HG03064 (cell line): ENCODE measurements around the gene RANBP17.
"Not testable (repeated sequence)": the region's sequence is repeated elsewhere in the genome, so short reads cannot be mapped to it uniquely, and the experiment has no call there.

Experiments
- ATAC-seq: cut with Tn5 transposase; IDR thresholded peaks from one replicate; pipeline ENCODE4 v1.9.1; 2021; ENCODE audit warnings: low read depth; ENCODE audit not compliant: unreplicated experiment

The RANBP17 gene

DNA sequence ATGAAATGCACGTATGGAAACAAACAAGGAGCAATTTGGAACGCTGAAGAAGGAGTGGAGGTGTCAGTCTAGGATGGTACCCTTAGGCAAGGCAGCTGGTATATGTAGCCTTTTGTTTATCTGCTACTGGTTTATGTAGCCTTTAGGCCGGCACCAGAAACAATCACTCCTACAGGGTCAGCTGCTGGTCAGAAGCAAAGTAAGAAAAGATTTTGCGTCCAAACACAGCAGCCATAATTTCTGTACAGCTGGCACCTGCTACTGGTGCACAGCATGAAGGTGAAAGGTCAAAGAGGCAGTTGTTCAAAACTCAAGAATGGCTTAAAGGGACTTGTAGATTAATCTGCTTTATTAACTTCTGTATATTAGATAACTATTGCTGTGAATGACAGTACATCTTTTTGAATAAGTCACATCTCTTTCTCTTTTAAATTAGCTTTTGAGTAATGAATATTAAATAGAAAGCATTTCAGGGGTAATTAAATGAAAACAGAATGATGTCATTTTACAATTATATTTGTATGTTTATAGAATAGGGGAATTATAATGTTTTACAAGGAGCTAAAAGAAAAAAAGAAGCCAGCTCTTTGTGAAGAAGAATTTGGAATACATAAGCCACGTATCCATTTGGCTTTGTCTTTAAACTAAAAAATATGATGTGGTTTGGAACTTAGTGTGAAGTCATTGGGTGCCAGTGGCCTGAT lies 414.2 kb downstream of the RANBP17 start:
- ATAC-seq, result no peak

GRCh38 chr5:171283753-171284152 lies 421.9 kb downstream of the RANBP17 start:
- ATAC-seq, result no peak

- no peak for ATAC-seq
Measured at GRCh38 chr5:171285465-171285864, 423.6 kb downstream of the RANBP17 start.

GRCh38 chr5:171288066-171288465 lies 426.2 kb downstream of the RANBP17 start:
- no peak for ATAC-seq

GRCh38 chr5:171291371-171291770 lies 429.6 kb downstream of the RANBP17 start:
- ATAC-seq, result no peak

DNA sequence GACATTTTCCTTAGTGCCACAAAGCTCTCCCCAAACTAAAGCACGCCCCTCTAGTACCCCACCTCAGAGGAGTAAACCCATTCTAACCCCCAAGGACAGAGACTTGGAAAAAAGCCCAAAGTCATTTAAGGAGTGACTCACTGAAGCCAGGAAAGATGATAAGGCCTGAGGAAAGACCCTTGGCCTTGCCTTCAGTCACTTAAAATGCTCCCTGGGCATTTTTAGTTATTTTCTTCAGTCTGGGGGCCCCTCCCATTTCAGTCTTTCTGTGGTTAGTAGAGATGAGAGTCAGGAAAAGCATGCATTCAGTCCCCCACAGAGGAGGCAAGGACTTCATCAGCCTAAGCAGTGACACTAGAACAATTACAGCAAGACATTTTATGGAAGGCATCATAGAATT lies 433.5 kb downstream of the RANBP17 start:
- ATAC-seq, result no peak

GRCh38 chr5:171295801-171296200 lies 434.0 kb downstream of the RANBP17 start:
- no peak for ATAC-seq

DNA sequence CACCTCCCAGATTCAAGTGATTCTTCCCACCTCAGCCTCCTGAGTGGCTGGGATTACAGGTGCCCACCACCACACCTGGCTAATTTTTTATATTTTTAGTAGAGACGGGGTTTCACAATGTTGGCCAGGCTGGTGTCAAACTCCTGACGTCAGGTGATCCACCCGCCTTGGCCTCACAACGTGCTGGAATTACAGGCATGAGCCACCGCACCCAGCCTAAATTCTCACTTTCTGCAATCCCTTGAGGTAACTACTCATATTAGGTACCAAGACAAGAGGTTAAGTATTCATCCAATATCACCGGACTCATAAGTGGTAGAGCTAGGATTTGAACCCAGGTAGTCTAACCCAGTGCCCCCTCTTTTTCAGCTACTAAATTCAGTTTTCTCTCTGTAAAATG lies 436.1 kb downstream of the RANBP17 start:
- ATAC-seq, result not testable (repeated sequence)

DNA sequence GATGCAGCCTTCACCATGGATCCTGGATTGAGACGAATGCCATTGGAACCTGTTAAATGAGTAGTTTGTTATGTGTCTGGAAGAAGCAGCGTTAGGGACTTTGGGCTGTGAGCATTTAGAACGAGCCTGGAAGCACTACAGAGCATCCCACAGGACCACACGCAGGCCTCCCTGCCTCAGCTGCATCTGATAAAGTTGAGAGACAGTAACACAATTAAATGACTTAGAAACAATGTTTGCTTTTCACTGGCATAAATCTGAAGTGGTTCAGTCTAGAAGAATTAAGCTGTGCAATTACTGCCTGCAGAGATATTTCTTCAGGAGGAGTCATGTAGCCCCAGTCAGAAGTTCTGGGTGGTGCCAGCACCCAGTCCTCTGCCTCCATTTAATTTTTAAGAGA lies 437.4 kb downstream of the RANBP17 start:
- no peak for ATAC-seq

GRCh38 chr5:171299851-171300250 lies 438.0 kb downstream of the RANBP17 start:
- ATAC-seq, result no peak

DNA sequence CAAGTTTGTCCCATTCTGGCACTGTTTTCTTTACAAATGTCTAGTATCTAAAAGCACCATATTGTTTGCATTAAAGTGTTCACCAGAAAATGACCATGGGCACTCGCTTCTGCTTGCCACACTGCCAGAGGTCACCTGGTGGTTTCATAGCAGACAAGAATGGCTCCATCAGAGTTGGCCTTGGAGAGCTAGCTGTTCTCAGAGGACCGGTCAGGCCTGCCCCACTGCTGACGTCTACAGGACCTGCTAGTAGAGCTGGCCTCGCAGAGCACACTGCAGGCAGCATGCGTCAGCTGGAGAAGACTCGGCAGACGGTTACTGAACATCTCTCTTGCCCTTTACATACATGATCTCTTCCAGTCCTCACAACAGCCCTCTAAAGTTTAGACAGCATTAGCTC lies 438.5 kb downstream of the RANBP17 start:
- ATAC-seq, result no peak

DNA sequence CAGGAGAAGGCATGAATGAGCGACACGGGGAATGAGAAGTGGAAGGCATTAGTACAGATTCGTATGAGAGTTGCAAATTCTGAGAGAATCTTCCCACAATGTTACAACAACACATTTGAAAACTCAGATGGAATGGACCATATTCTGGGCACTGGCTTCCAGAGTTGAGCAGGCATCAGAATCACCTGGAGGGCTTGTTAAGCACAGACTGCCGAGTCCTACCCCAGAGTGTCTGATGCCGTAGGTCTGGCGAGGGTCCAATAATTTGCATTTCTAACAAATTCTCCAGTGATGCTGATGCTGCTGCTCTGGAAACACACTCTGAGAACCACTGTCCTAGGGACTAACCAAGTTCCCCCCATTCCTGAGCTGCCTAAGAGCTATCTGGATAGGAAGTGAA lies 444.3 kb downstream of the RANBP17 start:
- ATAC-seq, result no peak

DNA sequence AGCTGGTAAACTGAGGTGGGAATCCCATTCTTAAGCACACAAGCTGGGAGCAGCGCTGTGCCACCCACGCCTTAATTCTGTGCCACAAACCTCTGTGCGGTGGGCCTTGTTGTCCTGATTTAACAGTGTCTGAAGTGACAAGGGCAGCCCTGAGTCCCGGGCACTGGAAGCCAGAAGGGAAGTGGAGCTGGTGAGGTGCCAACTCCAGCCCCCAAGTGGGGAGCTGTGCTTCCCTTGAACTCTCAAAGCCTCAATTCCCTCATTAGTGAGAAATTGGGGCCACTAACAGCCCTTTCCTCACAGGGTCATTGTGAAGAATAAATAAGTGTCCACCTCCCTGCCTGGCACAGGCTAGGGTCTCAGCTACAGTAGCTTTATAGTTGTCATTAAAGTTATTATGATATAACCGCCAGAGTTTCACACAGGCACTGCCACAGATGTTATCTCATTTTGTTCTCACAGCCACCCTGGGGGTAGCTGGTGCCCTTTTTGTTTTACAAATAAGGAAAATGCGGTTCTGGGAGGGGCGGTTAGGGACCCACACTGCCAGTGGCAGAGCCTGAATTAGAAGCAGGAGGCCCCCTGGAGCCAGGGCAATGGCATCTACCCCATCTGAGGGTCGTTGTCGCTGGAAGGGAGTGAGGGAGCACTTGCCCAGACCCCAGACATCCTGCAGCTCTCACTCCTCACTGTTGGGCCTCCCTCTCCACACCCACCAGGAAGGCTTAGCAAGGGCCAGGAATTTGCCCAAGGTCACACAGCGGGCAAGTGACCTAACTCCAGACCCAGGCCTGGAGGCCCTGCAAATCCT lies 445.2 kb downstream of the RANBP17 start:
- no peak for ATAC-seq

- ATAC-seq, result no peak
Measured at GRCh38 chr5:171307789-171308452, 446.1 kb downstream of the RANBP17 start.

GRCh38 chr5:171308453-171309275 lies 446.8 kb downstream of the RANBP17 start, which contains the start of gene TLX3:
TSS of gene TLX3 (plus strand) at chr5:171309248. CDS start at chr5:171309366, 118 bp downstream.
- no peak for ATAC-seq

- ATAC-seq, result no peak
Measured at GRCh38 chr5:171309276-171310211, 447.7 kb downstream of the RANBP17 start.

GRCh38 chr5:171310212-171310818 lies 448.5 kb downstream of the RANBP17 start:
- ATAC-seq, result no peak

DNA sequence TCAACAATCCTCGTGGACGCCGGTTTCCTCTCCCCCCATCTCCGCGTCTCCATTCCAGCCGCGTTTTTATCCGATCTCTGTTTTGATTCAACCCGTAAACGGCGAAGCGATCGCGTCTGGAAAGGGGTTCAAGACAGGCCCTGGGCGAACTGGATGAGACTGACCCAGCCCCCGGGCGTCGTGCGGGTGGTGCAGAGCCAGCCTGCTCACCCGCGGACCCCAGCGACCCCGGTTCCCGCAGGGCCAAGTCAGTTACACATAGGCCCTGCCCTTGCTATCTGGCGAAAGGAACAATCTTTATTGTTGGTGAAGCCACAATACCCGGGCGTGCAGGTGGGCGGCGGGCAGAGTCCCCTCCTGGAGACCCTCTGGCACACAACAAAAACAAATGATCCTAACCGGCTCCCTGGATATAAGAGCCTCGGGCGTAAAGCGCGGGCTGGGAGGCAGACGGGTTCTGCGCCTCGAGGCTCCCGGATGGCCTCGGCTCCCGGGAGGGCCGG lies 449.1 kb downstream of the RANBP17 start:
- no peak for ATAC-seq
